ENCODE data around the gene EIF3B.
"Not testable (repeated sequence)": the region's sequence is repeated elsewhere in the genome, so short reads cannot be mapped to it uniquely, and the experiment has no call there.

Gene EIF3B

GRCh38 chr7:2377492-2377891, 22.9 kb downstream of the EIF3B start:
- not testable (repeated sequence) for ATAC-seq, DNase-seq

GRCh38 chr7:2378125-2378524, 23.5 kb downstream of the EIF3B start:
- not testable (repeated sequence) for ATAC-seq, DNase-seq

GRCh38 chr7:2379161-2379560, 24.5 kb downstream of the EIF3B start:
- DNase-seq = no peak
- ATAC-seq = no peak

- no peak for ATAC-seq
- no peak for DNase-seq
Measured at GRCh38 chr7:2379821-2380450, 25.3 kb downstream of the EIF3B start.

- ATAC-seq (no peak), DNase-seq (no peak)
Measured at GRCh38 chr7:2380461-2380860, 25.8 kb downstream of the EIF3B start.

GRCh38 chr7:2381227-2381626, 26.6 kb downstream of the EIF3B start:
- DNase-seq = no peak
- no peak for ATAC-seq

GRCh38 chr7:2381881-2382509, 27.4 kb downstream of the EIF3B start:
- DNase-seq (no peak), ATAC-seq (no peak)

- ATAC-seq (no peak), DNase-seq (no peak)
Measured at GRCh38 chr7:2383543-2384274, 29.1 kb downstream of the EIF3B start.

- no peak for DNase-seq
- ATAC-seq = no peak
Measured at GRCh38 chr7:2384354-2385243, 30.0 kb downstream of the EIF3B start.

GRCh38 chr7:2386122-2386521, 31.5 kb downstream of the EIF3B start:
- not testable (repeated sequence) for DNase-seq, ATAC-seq

- no peak for ATAC-seq
- DNase-seq = no peak
Measured at GRCh38 chr7:2386964-2387669, 32.5 kb downstream of the EIF3B start.

GRCh38 chr7:2387897-2388636, 33.4 kb downstream of the EIF3B start:
- DNase-seq = no peak
- no peak for ATAC-seq

GRCh38 chr7:2388637-2388954, 34.0 kb downstream of the EIF3B start:
- DNase-seq (no peak), ATAC-seq (no peak)

GRCh38 chr7:2390020-2390816, 35.6 kb downstream of the EIF3B start:
- peak; percentile 17 for ATAC-seq
- DNase-seq = not testable (repeated sequence)

- DNase-seq = no peak
Measured at GRCh38 chr7:2393706-2394105, 39.1 kb downstream of the EIF3B start.

GRCh38 chr7:2394566-2395082, 40.0 kb downstream of the EIF3B start:
- DNase-seq (no peak), ATAC-seq (no peak)

More at GRCh38 chr7:2393706-2394105, 39.1 kb downstream of the EIF3B start:
- ATAC-seq = no peak

- ATAC-seq (no peak), DNase-seq (no peak)
Measured at GRCh38 chr7:2398506-2398905, 43.9 kb downstream of the EIF3B start.

GRCh38 chr7:2399848-2400587, 45.4 kb downstream of the EIF3B start:
- ATAC-seq (no peak), DNase-seq (peak; percentile 30)

GRCh38 chr7:2402687-2403013, 48.0 kb downstream of the EIF3B start:
- no peak for ATAC-seq

More at GRCh38 chr7:2402687-2403013, 48.0 kb downstream of the EIF3B start:
- DNase-seq = no peak

All from stimulated activated naive CD8-positive, alpha-beta T cell treated with anti-CD3 and anti-CD28 coated beads, Interleukin-15, Interleukin-2, amounts not matched to agents 100 U/mL and 50 U/mL, for 24 hours (primary cell).